OCI-LY7 (cell line): ENCODE data around the gene KRR1. TPM values are rescaled to one million over a fixed set of nuclear protein-coding genes. Genes with fewer than 3 reads are reported as not detected.

Experiments used
- BruUV-seq: library from RNA; stranded (reverse); fragments of 400-500 nt; replicated peaks from 2 replicates; lab custom pipeline; 2021; lab: Mats Ljungman, UMichigan
- CTCF ChIA-PET: fragments of 300-600 bp; sonication (Branson Sonifier 250); formaldehyde crosslinking; loops from one replicate; lab custom pipeline; 2022; ENCODE audit warnings: antibody characterized with exemption; ENCODE audit not compliant: unreplicated experiment; lab: Charles Lee
- POLR2A ChIA-PET: fragments of 300-600 bp; sonication (Branson Sonifier 250); formaldehyde crosslinking; loops from one replicate; lab custom pipeline; 2022; ENCODE audit warnings: antibody characterized with exemption; lab: Charles Lee
- DNase-seq: peaks from one replicate; pipeline ENCODE4 v3.0.0-alpha.2; 2015; ENCODE audit warnings: low spot score
- H2AFZ ChIP-seq: fragments of 200-600 bp; sonication (generic), shearing (Covaris generic); 2 replicates; pipeline ENCODE4 v1.6.1; 2014; ENCODE audit warnings: mild to moderate bottlenecking, antibody characterized with exemption, low read length, moderate library complexity
- H3K27ac ChIP-seq: fragments of 200-600 bp; sonication (generic); 2 replicates; pipeline ENCODE4 v1.5.1; 2014; ENCODE audit warnings: mixed run types, low read depth, mild to moderate bottlenecking, moderate library complexity, low read length, inconsistent platforms; ENCODE audit not compliant: poor library complexity, severe bottlenecking
- H3K36me3 ChIP-seq: fragments of 200-600 bp; sonication (generic); 2 replicates; pipeline ENCODE4 v1.6.1; 2014; ENCODE audit warnings: mild to moderate bottlenecking, antibody characterized with exemption, low read length, moderate library complexity, mixed read lengths; ENCODE audit not compliant: insufficient read depth
- H3K4me1 ChIP-seq: fragments of 200-600 bp; sonication (generic); 2 replicates; pipeline ENCODE4 v1.5.1; 2014; ENCODE audit warnings: mild to moderate bottlenecking, low read length; ENCODE audit not compliant: insufficient read depth, poor library complexity, severe bottlenecking
- H3K4me2 ChIP-seq: fragments of 200-600 bp; sonication (generic); 2 replicates; pipeline ENCODE4 v1.6.1; 2014; ENCODE audit warnings: mild to moderate bottlenecking, low read length
- H3K4me3 ChIP-seq: fragments of 200-600 bp; sonication (generic); 2 replicates; pipeline ENCODE4 v1.5.1; 2014; ENCODE audit warnings: mild to moderate bottlenecking, low read depth, low read length; ENCODE audit not compliant: poor library complexity, severe bottlenecking
- H3K79me2 ChIP-seq: fragments of 200-600 bp; sonication (generic); 2 replicates; pipeline ENCODE4 v1.6.1; 2016; ENCODE audit warnings: low read depth, mild to moderate bottlenecking, low read length, moderate library complexity, mixed read lengths; ENCODE audit not compliant: insufficient read depth
- H3K9me2 ChIP-seq: fragments of 200-600 bp; sonication (generic); 2 replicates; pipeline ENCODE4 v1.6.1; 2016; ENCODE audit warnings: mild to moderate bottlenecking, low read length, mixed read lengths; ENCODE audit not compliant: insufficient read depth
- H3K9me3 ChIP-seq: fragments of 200-600 bp; sonication (generic); 2 replicates; pipeline ENCODE4 v1.6.1; 2014; ENCODE audit warnings: mild to moderate bottlenecking, mixed run types, low read length, mixed read lengths
- H4K20me1 ChIP-seq: fragments of 200-600 bp; sonication (generic); 2 replicates; pipeline ENCODE4 v1.6.1; 2014; ENCODE audit warnings: mild to moderate bottlenecking, antibody characterized with exemption, low read length, moderate library complexity, mixed read lengths; ENCODE audit not compliant: insufficient read depth
- CTCF ChIP-seq: fragments of 200-600 bp; sonication (generic); conservative IDR thresholded peaks from 2 replicates; pipeline ENCODE4 v1.5.1; 2014; ENCODE audit warnings: mild to moderate bottlenecking, antibody characterized with exemption, low read length, moderate library complexity, mixed read lengths
- EZH2phosphoT487 ChIP-seq: fragments of 200-600 bp; sonication (generic); IDR thresholded peaks from 2 replicates; pipeline ENCODE4 v1.6.1; 2018; ENCODE audit warnings: low read depth, borderline replicate concordance, mild to moderate bottlenecking, mixed run types, antibody characterized with exemption, low read length, moderate library complexity, mixed read lengths
- intact Hi-C: fragments of 100-400 bp; cut with micrococcal nuclease; formaldehyde crosslinking; loops from one replicate; pipeline ENCODE4 v1.10.0; 2022; ENCODE audit not compliant: unreplicated experiment
- total RNA-seq, 2 experiments: library from RNA; depleted of rRNA in 1 of 2; stranded (reverse); fragments of >200 nt in 1 of 2; shearing (Covaris generic) in 1 of 2; gene quantifications; 2 replicates each; pipeline ENCODE4 v1.2.3, GENCODE V29; 2014 to 2022

KRR1 gene
- total RNA-seq, 2 experiments from 2014 or later = 44.0 to 78.0 TPM

DNA sequence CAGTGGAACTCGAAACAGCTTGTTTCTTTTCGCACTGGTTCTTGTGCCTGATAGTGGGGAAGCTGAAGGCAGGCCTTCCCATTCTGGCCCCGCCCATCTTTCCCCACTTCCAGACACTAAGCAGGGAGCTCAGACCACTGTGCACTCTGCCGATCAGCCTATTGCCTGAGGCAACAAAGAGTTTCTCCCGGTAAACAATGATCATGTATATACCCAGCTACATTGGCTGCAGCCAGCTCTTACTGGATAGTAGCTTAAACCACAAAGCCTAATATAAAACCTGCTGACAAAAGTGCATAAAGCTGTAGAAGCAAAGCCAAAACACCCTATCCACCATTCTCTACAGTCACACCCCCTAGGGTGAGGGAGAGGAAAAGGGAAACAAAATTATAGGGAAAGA lies 55.6 kb downstream of the KRR1 start:
- Histone ChIP-seq H3K36me3 (no peaks in the 10 kb centered on the region), H4K20me1 (no peaks in the 10 kb centered on the region), H3K4me2 (no peak overlapping the region), H3K79me2 (no peaks in the 10 kb centered on the region), H3K4me3 (no peak overlapping the region), H3K9me2 (no peaks in the 10 kb centered on the region), H3K27ac (no peak overlapping the region), H2AFZ (no peak overlapping the region), H3K9me3 (peaks cover 4% of the 10 kb centered on the region; the same call in 1 of the 2 replicates), H3K4me1 (no peaks in the 10 kb centered on the region)
- intact Hi-C loops = no loop called here
- POLR2A ChIA-PET = interaction anchor here (1.0 to 1.1 kb wide), 2 partner anchors 8 to 297 kb away, joined by 4 to 5 read pairs; no protein-coding TSS in a partner anchor
- CTCF ChIA-PET = no interaction called here
- no peak for DNase-seq
- TF ChIP-seq CTCF (no peak), EZH2phosphoT487 (no peak)
- no TSS peak for BruUV-seq

GRCh38 chr12:75452675-75453330 lies 58.6 kb downstream of the KRR1 start:
- intact Hi-C loops = no loop called here
- ChIA-PET CTCF (no interaction called here), POLR2A (no interaction called here)
- Histone ChIP-seq H3K9me2 (no peaks in the 10 kb centered on the region), H3K4me3 (no peak overlapping the region), H4K20me1 (no peaks in the 10 kb centered on the region), H3K36me3 (no peaks in the 10 kb centered on the region), H3K4me2 (no peak overlapping the region), H3K79me2 (no peaks in the 10 kb centered on the region), H3K4me1 (no peaks in the 10 kb centered on the region), H3K27ac (no peak overlapping the region), H3K9me3 (peaks cover 4% of the 10 kb centered on the region; the same call in 1 of the 2 replicates), H2AFZ (no peak overlapping the region)
- TF ChIP-seq CTCF (no peak), EZH2phosphoT487 (no peak)
- no peak for DNase-seq
- BruUV-seq = no TSS peak

DNA sequence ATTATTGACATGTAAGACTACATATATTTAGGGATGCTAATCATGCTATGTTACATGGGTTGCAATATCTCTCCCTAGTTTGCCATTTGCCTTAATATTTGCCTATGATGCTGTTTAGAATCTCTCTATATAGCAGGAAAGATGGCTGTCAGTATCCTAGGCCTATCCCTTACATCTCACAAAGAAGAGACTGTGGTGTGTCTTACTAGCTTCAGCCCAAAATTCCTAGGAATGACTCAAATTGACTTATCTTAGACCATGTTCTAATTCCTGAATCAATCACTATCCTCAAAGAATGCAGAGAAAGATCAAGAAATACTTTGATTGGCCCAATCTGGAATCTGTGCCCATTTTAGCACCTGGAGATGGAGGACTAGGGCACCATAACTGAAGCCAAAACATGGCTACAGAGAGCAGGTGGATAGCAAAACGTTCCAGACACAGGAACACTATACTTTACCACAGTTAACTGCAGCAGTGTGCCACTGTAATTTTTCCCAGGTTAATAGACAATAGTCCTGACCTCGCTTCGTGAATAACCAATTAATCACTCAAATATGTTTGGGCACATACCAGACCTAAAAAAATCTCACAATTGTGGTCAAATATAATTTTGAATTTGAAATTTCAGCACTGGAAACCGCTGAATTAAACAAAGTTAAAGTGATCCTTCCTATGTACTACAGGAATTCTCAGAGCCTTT lies 63.6 kb downstream of the KRR1 start:
- no peaks in the 10 kb centered on the region for H3K9me2 ChIP-seq
- POLR2A ChIA-PET = no interaction called here
- no peak overlapping the region for H3K27ac ChIP-seq
- H3K36me3 ChIP-seq = no peaks in the 10 kb centered on the region
- H3K9me3 ChIP-seq = no peaks in the 10 kb centered on the region
- BruUV-seq = no TSS peak
- TF ChIP-seq EZH2phosphoT487 = no peak
- TF ChIP-seq CTCF = no peak
- no peaks in the 10 kb centered on the region for H3K4me1 ChIP-seq
- CTCF ChIA-PET = no interaction called here
- H3K4me2 ChIP-seq = no peak overlapping the region
- intact Hi-C loops = no loop called here
- no peak overlapping the region for H2AFZ ChIP-seq
- no peak for DNase-seq
- no peak overlapping the region for H3K4me3 ChIP-seq
- H4K20me1 ChIP-seq = no peaks in the 10 kb centered on the region
- H3K79me2 ChIP-seq = no peaks in the 10 kb centered on the region
